ENCODE results near the gene ZNF143. TPM values are rescaled to one million over a fixed set of nuclear protein-coding genes. Genes with fewer than 3 reads are reported as not detected.

Gene ZNF143
- total RNA-seq, 4 donors from 2014 or later = 30.0 to 38.8 (median 34.5) TPM

DNA sequence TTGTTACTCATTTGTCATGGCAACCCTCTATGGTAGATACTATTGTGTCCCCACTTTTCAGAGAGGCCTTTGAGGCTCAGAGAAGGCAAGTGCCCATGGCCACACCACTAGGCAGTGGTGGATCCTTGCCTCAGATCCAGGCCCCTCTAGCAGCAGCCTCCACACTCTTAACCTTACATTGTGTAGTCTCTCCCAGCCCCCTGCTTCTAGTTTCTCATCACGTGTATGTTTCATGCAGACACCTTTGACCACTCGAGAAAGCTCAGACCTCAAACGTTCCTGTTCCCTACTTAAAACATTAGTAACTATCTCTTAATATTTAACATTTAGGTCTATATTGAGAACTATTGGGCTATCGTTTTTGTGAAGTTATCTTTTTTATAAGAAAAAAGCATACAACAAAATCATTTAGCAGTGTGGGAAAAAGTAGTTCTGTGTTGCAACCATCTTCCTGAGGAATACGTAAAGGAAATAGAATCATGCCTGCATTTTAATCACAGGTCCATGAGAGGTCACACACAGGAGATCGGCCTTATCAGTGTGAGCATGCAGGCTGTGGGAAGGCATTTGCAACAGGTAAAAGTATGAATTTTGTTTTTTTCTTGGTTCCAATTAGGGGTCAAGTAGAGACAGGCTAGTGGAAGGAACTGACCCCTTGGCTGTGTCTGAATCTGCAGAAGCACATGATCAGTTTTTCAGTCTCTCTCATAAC is 35.1 kb downstream of the ZNF143 start:
- TF ChIP-seq EP300 (IDR thresholded peaks at IDR 0.05) = no peak
- no peak for TF ChIP-seq POLR2AphosphoS5 (IDR thresholded peaks at IDR 0.05)
- TF ChIP-seq, protein P1, sequence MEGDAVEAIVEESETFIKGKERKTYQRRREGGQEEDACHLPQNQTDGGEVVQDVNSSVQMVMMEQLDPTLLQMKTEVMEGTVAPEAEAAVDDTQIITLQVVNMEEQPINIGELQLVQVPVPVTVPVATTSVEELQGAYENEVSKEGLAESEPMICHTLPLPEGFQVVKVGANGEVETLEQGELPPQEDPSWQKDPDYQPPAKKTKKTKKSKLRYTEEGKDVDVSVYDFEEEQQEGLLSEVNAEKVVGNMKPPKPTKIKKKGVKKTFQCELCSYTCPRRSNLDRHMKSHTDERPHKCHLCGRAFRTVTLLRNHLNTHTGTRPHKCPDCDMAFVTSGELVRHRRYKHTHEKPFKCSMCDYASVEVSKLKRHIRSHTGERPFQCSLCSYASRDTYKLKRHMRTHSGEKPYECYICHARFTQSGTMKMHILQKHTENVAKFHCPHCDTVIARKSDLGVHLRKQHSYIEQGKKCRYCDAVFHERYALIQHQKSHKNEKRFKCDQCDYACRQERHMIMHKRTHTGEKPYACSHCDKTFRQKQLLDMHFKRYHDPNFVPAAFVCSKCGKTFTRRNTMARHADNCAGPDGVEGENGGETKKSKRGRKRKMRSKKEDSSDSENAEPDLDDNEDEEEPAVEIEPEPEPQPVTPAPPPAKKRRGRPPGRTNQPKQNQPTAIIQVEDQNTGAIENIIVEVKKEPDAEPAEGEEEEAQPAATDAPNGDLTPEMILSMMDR (IDR thresholded peaks at IDR 0.05) = no peak
- TF ChIP-seq POLR2A (IDR thresholded peaks at IDR 0.05; ENCODE audit: low read depth) = no peak
- Histone ChIP-seq H3K4me3 (no peak overlapping the region), H3K9me3 (no peaks in the 10 kb centered on the region), H3K36me3 (peaks cover 64 to 85% (median 77%) of the 10 kb centered on the region in 4 donors), H3K27ac (replicated peaks in 1 of 4) (no peak overlapping the region), H3K4me1 (no peaks in the 10 kb centered on the region), H3K27me3 (no peaks in the 10 kb centered on the region)
- WGBS = 88% methylated on average over 6 of the region's 6 CpGs
- no peak for DNase-seq (ENCODE audit: extremely low spot score)
- intact Hi-C loops (cut with DNase I) = no loop called here

DNA sequence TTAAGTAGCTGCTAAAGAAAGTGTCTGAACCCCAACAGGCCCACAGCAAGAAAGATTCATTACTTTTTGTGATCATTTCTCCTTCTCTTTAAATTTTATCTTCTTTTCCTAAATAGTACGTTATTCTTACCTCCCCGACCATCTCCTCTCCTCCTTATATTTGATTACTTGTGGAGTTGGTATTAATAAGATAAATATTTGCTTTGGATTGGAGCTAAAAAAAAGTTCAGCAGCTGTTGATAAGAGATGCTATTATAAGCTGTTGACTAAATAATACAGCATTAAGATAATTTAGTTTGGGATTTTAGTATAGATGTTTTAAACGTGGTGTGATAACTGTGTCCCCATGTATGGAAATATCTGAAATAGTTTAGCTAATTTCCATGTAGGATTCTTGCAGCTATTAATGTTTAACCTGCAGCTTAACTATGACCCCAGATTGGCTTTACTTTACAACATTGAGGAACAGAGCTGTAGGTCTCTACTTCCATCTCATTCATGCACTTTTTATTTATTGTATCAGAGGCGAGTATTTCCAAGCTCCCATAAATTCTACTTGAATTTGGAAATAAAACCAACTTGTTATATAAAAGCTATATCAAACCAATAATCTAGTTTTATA is 37.8 kb downstream of the ZNF143 start:
- Histone ChIP-seq H3K27ac (replicated peaks in 1 of 4) (no peak overlapping the region), H3K36me3 (peaks cover 76 to 93% (median 88%) of the 10 kb centered on the region in 4 donors), H3K4me3 (no peak overlapping the region), H3K27me3 (no peaks in the 10 kb centered on the region), H3K9me3 (no peaks in the 10 kb centered on the region), H3K4me1 (no peaks in the 10 kb centered on the region)
- TF ChIP-seq POLR2AphosphoS5 (IDR thresholded peaks at IDR 0.05) (no peak), EP300 (IDR thresholded peaks at IDR 0.05) (no peak), POLR2A (IDR thresholded peaks at IDR 0.05; ENCODE audit: low read depth) (no peak)
- TF ChIP-seq, protein P1 (IDR thresholded peaks at IDR 0.05) = no peak
- 80% methylated on average over 4 of the region's 4 CpGs for WGBS
- intact Hi-C loops (cut with DNase I) = no loop called here
- DNase-seq (ENCODE audit: extremely low spot score) = no peak

DNA sequence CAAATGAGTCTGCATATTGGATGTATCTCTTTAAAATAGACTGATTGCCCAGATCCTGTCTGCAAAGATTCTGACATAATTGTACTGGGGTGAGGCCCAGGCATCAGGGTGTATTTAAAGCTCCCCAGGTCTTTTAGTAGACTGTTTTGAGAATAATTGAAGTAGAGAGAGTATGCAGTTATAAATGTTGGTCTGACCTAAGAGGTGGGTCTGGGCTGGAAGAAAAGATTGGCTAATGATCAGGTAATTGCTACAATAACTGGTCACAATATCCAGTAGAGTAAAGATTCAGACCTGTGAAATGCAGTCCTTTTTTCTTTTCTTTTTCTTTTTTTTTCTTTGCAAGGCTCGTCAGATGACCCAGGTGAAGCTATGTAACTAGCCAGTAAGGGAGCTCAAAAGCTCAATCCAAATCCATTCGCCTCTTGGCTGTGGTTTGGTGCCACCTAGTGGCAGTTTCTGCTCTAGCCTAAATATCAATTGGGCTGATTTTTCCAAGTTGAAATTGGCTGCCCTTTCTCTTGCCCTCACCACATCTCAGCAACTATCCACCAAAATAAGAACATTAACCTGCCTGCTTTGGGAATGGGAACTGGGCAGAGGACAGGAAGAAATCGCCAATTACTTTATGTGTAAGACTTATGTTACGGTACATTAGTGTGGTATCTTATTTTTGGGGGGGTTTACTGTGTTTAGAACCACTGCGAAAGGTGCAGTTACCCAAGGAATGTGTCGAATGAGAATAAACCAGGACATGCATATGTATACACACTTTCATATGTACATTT is 45.9 kb downstream of the ZNF143 start:
- no peaks in the 10 kb centered on the region for H3K9me3 ChIP-seq
- TF ChIP-seq POLR2A (IDR thresholded peaks at IDR 0.05; ENCODE audit: low read depth) (no peak), EP300 (IDR thresholded peaks at IDR 0.05) (no peak), POLR2AphosphoS5 (IDR thresholded peaks at IDR 0.05) (peak; percentile 43 to 63)
- TF ChIP-seq, protein P1 (IDR thresholded peaks at IDR 0.05) = peak; percentile 87 to 96 (median 90)
- H3K4me3 ChIP-seq = no peak overlapping the region
- peaks cover 0 to 12% (median 5%) of the 10 kb centered on the region in 4 donors for H3K4me1 ChIP-seq
- 44% methylated on average over 6 of the region's 6 CpGs for WGBS
- H3K27me3 ChIP-seq = no peaks in the 10 kb centered on the region
- peak overlapping the region in 1 of 4 donors; percentile 10 for H3K27ac ChIP-seq (replicated peaks in 1 of 4)
- intact Hi-C loops (cut with DNase I) = loop anchor here (10.0 kb wide), 1 partner anchor 332 kb away; no protein-coding TSS in a partner anchor
- DNase-seq (ENCODE audit: extremely low spot score) = peak; percentile 93
- peaks cover 11 to 50% (median 36%) of the 10 kb centered on the region in 4 donors for H3K36me3 ChIP-seq

DNA sequence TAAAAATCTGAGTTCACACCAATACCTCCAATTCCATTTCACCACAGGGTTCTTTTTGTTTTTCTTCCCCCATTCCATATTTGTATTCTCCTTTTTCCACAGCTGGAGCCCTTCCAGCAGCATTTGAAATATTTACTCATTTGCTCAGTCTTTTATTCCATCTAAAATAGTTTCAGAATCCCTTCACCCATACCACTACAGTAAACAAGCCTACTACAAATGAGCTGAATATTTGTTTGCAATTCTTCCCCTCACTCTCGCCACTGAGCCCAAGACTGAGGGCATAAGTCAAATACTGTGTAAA is 46.4 kb downstream of the ZNF143 start:
- intact Hi-C loops (cut with DNase I) = loop anchor here (10.0 kb wide), 1 partner anchor 332 kb away; no protein-coding TSS in a partner anchor
- H3K4me1 ChIP-seq = peaks cover 0 to 12% (median 5%) of the 10 kb centered on the region in 4 donors
- no peak overlapping the region for H3K4me3 ChIP-seq
- H3K27me3 ChIP-seq = no peaks in the 10 kb centered on the region
- 84% methylated on average over 1 of the region's 1 CpG for WGBS
- H3K9me3 ChIP-seq = no peaks in the 10 kb centered on the region
- no peak for DNase-seq (ENCODE audit: extremely low spot score)
- H3K27ac ChIP-seq (replicated peaks in 1 of 4) = no peak overlapping the region
- peaks cover 10 to 54% (median 35%) of the 10 kb centered on the region in 4 donors for H3K36me3 ChIP-seq
- TF ChIP-seq EP300 (IDR thresholded peaks at IDR 0.05) = no peak
- no peak for TF ChIP-seq POLR2A (IDR thresholded peaks at IDR 0.05; ENCODE audit: low read depth)
- TF ChIP-seq, protein P1 (IDR thresholded peaks at IDR 0.05) = no peak
- TF ChIP-seq POLR2AphosphoS5 (IDR thresholded peaks at IDR 0.05) = no peak
